Activated CD8-positive, alpha-beta memory T cell treated with anti-CD3 and anti-CD28 coated beads, Interleukin-2, amount 50 U/mL, for 24 hours (primary cell): ENCODE data around the gene ANKRD12.

Source experiments
- DNase-seq: peaks from one replicate; pipeline ENCODE4 v3.0.0-alpha.2; 2020; ENCODE audit errors: extremely low read depth

ANKRD12 gene

DNA sequence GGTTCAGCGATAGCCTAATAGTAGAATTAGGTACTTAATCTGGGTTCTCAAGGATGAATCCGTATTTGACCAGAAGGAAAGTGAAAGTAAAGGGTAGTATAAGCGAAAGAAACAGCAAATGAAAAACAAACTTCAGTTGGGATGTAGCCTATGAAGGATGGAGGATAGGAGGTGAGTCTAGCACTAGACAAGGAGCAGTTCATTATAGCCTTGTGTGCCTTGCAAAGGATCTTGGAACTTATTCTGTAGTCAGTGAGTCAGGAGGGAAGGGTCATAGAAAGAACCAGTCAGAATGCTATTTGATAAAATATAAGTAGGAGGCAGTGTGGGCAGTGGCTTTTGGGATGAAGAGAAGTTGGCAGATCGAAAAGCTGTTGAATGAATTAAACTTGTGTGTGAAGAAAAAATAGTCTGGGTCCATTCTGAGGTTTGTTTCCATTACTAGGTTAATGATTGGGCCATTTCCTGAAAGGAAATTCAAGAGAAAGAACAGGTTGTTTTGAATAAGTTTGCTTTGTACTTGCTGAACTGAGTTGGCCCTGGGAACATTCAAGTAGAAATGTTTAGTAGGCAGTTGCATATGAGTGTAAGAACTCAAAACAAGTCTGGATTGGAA, 48.5 kb downstream of the ANKRD12 start:
- DNase-seq = no peak

- DNase-seq = no peak
These were observed 52.0 kb downstream of the ANKRD12 start for GRCh38 chr18:9188359-9189231.

- no peak for DNase-seq
These were observed 52.9 kb downstream of the ANKRD12 start for GRCh38 chr18:9189491-9189890.

GRCh38 chr18:9191658-9192256, 55.2 kb downstream of the ANKRD12 start:
- no peak for DNase-seq

GRCh38 chr18:9193031-9193430, 56.5 kb downstream of the ANKRD12 start:
- DNase-seq = no peak

GRCh38 chr18:9196568-9196967, 60.0 kb downstream of the ANKRD12 start:
- no peak for DNase-seq

DNA sequence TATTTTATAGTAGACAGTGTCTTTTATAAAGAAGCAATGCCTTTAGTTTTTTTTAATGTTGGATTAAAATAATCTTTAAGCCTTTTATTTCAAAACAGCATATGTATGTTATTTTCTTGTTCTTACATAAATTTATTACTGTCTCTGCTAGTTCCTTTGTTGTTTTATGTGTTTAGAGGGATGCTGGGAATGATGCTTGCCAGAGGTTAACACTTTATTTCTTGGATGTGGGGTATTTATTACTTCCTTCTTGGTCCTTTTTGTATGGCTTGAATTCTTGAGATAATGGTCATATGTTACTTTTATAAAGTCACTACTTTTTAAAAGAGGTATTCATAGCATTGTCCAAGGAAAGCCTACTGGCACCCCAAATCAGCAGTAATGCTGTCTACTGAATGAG, 63.1 kb downstream of the ANKRD12 start:
- no peak for DNase-seq

- no peak for DNase-seq
These were observed 64.6 kb downstream of the ANKRD12 start for GRCh38 chr18:9201224-9201623.

DNA sequence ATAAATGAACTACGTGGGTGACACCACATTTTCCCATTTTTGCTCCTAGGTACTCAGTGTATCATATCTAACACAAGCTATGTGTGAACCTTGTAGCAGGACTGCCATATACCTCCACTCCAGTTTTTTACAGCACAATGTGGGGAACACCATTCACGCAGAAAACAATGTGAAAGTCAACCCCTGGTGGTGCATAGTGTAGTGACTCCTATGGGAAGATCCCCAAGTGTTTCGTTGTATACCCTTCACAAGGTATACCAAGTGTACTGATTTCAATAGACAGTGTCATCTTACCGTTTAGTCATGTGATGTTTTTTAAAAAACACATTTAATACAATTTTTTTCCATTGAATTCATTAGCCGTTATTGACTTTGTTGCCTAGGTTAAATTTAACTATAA, 68.1 kb downstream of the ANKRD12 start:
- no peak for DNase-seq

- DNase-seq = no peak
These were observed 69.8 kb downstream of the ANKRD12 start for GRCh38 chr18:9206421-9206820.

- DNase-seq = no peak
These were observed 72.7 kb downstream of the ANKRD12 start for GRCh38 chr18:9209279-9209678.

- DNase-seq = no peak
These were observed 74.4 kb downstream of the ANKRD12 start for GRCh38 chr18:9210966-9211365.

- no peak for DNase-seq
These were observed 75.4 kb downstream of the ANKRD12 start for GRCh38 chr18:9211955-9212354.

DNA sequence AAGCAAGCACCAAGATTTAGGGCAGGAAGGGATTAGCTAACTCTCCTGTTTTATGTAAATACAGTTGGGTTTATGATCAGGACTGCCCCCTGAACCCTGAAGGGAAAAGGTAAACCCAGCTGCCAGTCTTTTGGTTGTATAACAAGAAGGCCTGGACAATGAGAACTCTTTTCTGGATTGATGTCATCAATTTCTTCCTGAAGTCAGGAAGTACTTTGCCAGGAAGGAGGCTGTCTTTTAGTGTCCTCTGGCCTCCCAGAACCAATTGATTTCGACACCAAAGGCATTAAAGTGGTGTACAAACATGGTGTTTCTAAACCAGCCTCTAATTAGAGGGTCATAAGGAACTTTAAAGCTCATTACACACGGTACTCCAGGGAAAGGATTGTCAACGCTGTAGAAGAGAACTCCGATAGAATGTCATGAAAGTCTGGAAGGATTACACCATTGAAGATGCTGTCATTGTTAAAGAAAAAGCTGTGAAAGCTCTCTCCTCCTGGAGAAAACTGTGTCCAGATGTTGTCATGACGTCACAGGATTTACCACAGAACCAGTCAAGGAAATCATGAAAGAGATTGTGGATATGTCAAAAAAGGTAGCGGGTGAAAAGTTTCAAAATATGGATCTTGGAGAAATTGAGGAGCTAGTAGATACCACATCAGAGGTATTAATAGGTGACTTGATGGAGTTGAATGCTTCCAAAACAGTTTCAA, 78.8 kb downstream of the ANKRD12 start:
- no peak for DNase-seq

DNA sequence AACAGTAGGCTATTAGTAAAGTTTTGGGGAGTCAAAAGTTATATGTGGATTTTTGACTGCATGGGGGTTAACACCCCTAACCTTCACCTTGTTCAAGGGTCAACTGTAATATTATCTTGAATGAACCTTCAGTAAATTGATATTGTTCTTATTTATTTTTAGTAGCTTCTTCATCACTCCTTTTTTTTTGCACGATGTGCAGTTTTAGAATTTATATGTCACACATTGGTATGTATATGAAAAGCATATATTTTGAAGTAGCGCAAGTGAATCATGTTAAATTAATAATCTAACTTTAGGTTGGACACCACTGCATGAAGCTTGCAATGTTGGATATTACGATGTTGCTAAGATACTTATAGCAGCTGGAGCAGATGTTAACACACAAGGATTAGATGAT, 79.9 kb downstream of the ANKRD12 start:
- no peak for DNase-seq

- DNase-seq = no peak
These were observed 81.3 kb downstream of the ANKRD12 start for GRCh38 chr18:9217743-9218451.

DNA sequence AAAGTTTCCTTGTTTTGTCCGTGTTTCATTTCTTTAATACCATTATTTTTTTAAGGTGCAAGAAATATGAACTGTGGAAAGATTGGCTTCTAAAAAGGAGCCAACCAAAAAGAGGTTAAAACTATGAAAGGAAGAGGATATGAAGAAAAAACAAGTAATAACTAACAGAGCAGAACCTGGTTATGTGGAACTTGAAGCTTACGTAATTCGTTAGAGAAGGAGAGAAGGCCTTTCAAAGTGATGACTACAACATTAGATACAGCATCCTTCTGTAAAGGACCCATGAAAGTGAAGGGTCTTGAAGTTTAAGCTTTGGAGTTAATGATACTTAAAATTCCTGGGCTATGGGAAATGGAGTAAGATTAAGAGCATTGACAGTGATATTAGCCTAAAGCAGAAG, 84.5 kb downstream of the ANKRD12 start:
- no peak for DNase-seq

DNA sequence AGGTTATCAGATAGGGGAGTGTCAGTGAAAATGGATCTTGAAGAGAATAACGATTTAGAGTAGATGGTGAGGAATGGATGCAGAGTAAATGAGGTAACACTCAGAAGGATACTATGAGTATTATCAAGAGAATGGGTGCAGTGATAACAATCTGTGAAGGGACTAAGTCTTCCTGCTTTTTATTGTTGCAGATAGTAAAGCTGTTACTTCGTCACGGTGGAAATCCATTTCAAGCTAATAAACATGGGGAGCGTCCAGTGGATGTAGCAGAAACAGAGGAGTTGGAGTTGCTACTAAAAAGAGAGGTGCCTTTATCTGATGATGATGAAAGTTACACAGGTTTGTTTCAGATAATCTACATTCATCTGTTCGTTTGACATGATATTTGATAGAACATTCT, 85.1 kb downstream of the ANKRD12 start:
- no peak for DNase-seq

GRCh38 chr18:9223356-9223755, 86.8 kb downstream of the ANKRD12 start:
- DNase-seq = no peak

DNA sequence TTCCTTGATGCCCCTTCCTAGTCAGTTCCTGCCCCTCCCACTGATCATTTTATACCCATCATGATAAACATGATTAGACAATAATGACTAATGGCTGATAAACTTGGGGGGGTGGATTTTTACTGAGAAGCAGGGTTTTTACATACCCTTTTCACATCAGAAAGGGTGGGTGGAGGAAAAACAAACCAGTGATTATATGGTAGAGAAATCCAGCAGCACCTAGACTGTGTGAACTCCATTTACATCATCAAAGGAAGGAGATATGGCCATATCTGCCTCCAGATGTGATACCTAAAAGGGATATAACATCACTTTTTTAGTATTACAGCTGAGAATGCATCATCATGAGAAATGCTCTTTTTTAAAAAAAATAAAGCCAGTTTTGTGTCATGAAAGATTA, 89.9 kb downstream of the ANKRD12 start:
- DNase-seq = no peak

- no peak for DNase-seq
These were observed 95.4 kb downstream of the ANKRD12 start for GRCh38 chr18:9231852-9232486.
